ENCODE data around the gene IFI27L1. TPM values are rescaled to one million over a fixed set of nuclear protein-coding genes. Genes with fewer than 3 reads are reported as not detected.

IFI27L1 gene
- total and polyA plus RNA-seq, 12 donors: 7.7 to 47.4 (median 17.1) TPM

DNA sequence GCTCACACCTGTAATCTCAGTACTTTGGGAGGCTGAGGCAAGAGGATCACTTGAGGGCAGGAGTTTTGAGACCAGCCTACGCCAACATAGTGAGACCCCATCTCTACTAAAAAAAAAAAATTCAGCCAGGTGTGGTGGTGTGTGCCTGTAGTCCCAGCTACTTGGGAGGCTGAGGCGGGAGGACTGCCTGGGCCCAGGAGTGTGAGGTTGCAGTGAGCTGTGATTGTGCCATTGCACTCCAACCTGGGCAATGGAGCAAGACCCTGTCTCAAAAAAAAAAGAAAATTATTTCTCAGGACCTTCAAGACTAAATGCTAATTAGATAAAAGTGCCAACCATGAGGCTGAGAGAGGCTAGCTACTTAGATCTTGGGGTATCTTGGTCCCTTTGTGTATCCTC is 31.5 kb upstream of the IFI27L1 start:
- DNase-seq (no peak), ATAC-seq (no peak)
- Histone ChIP-seq H3K36me3 (peaks cover 0 to 100% (median 70%) of the 10 kb centered on the region in 9 donors), H3K9me3 (no peaks in the 10 kb centered on the region), H3K27ac (no peak overlapping the region), H3K27me3 (no peaks in the 10 kb centered on the region), H3K4me1 (peaks cover 3 to 43% (median 24%) of the 10 kb centered on the region in 9 donors), H3K4me3 (no peak overlapping the region)
- 50 to 89% methylated on average over 2 of the region's 2 CpGs for WGBS, 2 donors
- TF ChIP-seq CTCF (IDR thresholded peaks at IDR 0.05): no peak
- intact Hi-C loops (cut with DNase I): loop anchor here in 2 of 10 donors (5.0 kb wide), 1 partner anchor 88 kb away; no protein-coding TSS in a partner anchor

GRCh38 chr14:94050231-94050880 is 30.8 kb upstream of the IFI27L1 start:
- ATAC-seq: peak; percentile 69 to 94 (median 90)
- 49 to 68% methylated on average over 6 of the region's 6 CpGs for WGBS, 2 donors
- H3K4me1 ChIP-seq: peaks cover 3 to 43% (median 24%) of the 10 kb centered on the region in 9 donors
- intact Hi-C loops (cut with DNase I): loop anchor here in 2 of 10 donors (5.0 kb wide), 1 partner anchor 87 kb away; no protein-coding TSS in a partner anchor
- H3K4me3 ChIP-seq: no peak overlapping the region
- peak overlapping the region in 4 of 10 donors; percentile 26 to 51 (median 32) for H3K27ac ChIP-seq
- DNase-seq: peak; percentile 73 to 83
- H3K9me3 ChIP-seq: no peaks in the 10 kb centered on the region
- no peak for TF ChIP-seq CTCF (IDR thresholded peaks at IDR 0.05)
- H3K36me3 ChIP-seq: peaks cover 0 to 100% (median 70%) of the 10 kb centered on the region in 9 donors
- no peaks in the 10 kb centered on the region for H3K27me3 ChIP-seq

- Histone ChIP-seq H3K36me3 (peaks cover 0 to 100% (median 76%) of the 10 kb centered on the region in 9 donors), H3K4me3 (no peak overlapping the region), H3K4me1 (peaks cover 3 to 43% (median 24%) of the 10 kb centered on the region in 9 donors), H3K27me3 (no peaks in the 10 kb centered on the region), H3K27ac (peak overlapping the region in 6 of 10 donors; percentile 18 to 51 (median 32)), H3K9me3 (no peaks in the 10 kb centered on the region)
- intact Hi-C loops (cut with DNase I): loop anchor here in 2 of 10 donors (5.0 kb wide), 1 partner anchor 86 kb away; no protein-coding TSS in a partner anchor
- whole genome bisulfite sequencing, 2 donors: 50 to 51% methylated on average over 9 of the region's 9 CpGs
- ATAC-seq (peak in 5 of 8 donors; percentile 42 to 56 (median 45)), DNase-seq (peak in 1 of 2 donors; percentile 54)
- TF ChIP-seq CTCF (IDR thresholded peaks at IDR 0.05): peak in 7 of 9 donors; percentile 25 to 57 (median 44)
Measured at GRCh38 chr14:94051115-94051514, 30.0 kb upstream of the IFI27L1 start.

DNA sequence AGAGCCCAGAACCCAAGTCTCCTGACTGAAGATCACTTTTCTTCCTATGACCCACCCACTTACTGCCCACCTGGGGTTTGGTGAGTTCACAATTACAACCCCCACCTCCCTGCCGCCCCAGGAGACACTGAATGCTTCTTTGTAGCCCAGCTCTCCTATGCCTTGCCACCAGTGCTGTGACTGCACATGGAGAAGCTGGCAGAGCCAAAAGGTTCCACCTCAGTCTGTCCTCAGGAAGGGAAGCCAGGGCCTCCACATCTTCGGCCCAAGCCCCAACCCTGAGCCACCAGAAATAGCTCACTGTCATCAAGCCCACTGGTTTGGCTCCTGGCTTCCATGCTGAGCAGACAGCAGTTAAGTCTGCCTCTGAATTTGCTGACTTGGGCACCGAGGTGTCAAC is 29.3 kb upstream of the IFI27L1 start:
- ATAC-seq (peak in 7 of 8 donors; percentile 31 to 68 (median 50)), DNase-seq (no peak)
- no peak for TF ChIP-seq CTCF (IDR thresholded peaks at IDR 0.05)
- Histone ChIP-seq H3K4me3 (no peak overlapping the region), H3K27ac (peak overlapping the region in 5 of 10 donors; percentile 26 to 51 (median 35)), H3K27me3 (no peaks in the 10 kb centered on the region), H3K4me1 (peaks cover 3 to 48% (median 24%) of the 10 kb centered on the region in 9 donors), H3K36me3 (peaks cover 0 to 100% (median 77%) of the 10 kb centered on the region in 9 donors), H3K9me3 (no peaks in the 10 kb centered on the region)
- WGBS, 2 donors: 63 to 68% methylated on average over 3 of the region's 3 CpGs
- intact Hi-C loops (cut with DNase I): loop anchor here in 2 of 10 donors (5.0 kb wide), 1 partner anchor 86 kb away; no protein-coding TSS in a partner anchor
